HG03280 (cell line): ENCODE measurements around the gene MS4A14.
"Not testable (repeated sequence)": the region's sequence is repeated elsewhere in the genome, so short reads cannot be mapped to it uniquely, and the experiment has no call there.

ENCODE experiments used
- ATAC-seq: cut with Tn5 transposase; IDR thresholded peaks from one replicate; pipeline ENCODE4 v1.9.1; 2021; ENCODE audit warnings: mild to moderate bottlenecking, moderate library complexity; ENCODE audit not compliant: unreplicated experiment

The MS4A14 gene

DNA sequence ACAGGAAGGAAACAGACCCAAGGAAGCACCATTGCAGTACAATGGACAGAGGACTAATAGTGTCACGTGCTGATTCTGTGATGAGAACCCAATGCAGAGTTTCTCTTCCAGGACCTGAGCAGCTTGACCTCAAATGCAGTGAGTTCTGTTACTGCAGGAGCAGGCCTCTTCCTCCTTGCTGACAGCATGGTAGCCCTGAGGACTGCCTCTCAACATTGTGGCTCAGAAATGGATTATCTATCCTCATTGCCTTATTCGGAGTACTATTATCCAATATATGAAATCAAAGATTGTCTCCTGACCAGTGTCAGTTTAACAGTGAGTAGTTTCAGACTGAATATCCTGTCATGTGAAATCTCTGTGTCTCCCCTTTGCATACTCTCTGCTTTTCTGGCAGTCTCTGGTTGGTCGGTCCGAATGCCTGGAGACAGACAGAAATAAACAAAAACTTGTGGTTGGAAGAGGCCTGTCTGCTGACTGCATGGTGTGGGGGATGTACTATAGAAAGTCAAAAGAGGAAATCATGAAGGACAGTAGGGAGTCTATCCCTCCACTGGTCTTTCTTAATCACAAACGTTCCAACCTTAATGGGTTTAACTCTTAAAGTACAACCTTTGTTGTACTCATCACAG is 6.9 kb upstream of the MS4A14 start:
- peak; percentile 88 for ATAC-seq

DNA sequence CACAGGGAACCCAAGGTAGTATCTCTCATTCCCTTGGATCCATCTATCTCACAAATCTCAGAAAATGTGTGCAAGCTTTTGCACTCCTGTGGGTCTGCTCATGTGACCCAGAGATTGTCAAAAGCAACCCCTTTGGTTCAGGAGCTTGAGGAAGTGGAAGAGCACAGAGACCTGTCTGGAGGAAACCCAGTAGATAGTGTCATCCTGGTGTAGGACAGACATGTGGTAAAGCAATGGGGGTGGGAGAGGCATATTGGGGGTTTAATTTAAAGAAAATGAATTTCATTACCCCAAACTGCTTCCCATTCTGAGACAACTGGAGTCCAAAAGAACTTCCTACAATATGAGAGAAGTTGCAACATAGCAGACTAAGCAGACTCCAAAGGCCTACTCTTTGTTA is 5.8 kb upstream of the MS4A14 start:
- ATAC-seq, result no peak

DNA sequence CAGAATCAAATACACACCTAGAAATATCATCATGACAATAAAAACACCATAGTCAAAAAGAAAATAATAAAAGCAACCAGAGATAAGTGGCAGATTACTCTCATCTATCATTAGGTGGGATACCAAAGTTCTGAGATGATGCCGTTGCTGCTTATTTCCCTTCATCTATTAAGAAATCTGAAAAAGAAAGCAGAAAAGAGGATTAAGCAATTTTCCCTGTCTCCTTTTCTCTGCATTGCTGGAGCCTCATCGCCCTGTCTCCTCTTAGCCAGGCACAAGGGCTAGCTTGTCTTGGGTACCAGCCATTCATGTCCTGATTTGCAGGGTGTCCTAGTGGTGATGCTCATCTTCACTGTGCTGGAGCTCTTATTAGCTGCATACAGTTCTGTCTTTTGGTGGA is 3.9 kb upstream of the MS4A14 start:
- ATAC-seq, result no peak

DNA sequence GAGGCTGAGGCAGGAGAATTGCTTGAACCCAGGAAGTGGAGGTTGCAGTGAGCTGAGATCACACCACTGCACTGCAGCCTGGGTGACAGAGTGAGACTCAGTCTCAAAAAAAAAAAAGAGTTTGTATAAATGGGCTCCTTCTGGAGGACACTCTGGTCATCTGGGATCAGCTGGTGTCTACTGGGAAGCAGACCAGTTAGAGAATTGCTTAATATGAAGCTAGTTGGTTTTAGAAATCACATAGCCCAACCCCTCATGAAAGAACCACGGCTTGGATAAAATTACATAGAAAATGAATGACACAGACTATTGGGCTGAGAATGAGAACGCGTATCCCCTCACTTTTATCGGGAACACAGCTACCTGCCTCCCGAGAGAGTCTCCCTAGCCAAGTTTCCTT is 3.2 kb upstream of the MS4A14 start:
- ATAC-seq, result no peak

DNA sequence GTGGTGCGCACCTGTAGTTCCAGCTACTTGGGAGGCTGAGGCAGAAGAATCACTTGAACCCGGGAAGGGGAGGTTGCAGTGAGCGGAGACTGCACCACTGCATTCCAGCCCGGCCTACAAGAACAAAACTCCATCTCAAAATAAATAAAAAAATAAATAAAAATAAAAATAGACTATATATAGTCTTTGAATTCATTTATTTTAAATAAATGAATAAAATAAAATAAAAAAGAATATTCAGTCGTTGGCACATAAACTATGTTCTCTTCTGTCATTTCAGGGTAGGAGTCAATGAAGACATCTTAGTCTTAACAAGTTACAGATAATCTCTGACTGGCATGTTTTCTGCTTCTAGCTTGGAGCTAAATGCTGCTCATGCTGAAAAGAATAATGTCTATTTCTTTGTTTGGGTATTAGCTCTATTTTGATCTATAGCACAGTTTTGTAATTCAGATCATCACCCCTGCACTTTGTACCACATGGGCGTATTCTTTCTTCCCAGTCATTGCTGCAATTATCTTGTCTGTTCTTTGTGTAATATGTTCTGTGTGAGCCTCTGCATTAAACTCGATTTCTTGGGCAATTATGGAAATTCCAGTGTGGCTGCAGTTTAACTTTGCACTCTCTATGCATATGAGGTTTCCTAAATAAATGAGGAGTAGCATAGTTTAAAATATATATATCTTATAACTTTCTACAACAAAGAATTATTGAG is 1.4 kb upstream of the MS4A14 start:
- no peak for ATAC-seq

DNA sequence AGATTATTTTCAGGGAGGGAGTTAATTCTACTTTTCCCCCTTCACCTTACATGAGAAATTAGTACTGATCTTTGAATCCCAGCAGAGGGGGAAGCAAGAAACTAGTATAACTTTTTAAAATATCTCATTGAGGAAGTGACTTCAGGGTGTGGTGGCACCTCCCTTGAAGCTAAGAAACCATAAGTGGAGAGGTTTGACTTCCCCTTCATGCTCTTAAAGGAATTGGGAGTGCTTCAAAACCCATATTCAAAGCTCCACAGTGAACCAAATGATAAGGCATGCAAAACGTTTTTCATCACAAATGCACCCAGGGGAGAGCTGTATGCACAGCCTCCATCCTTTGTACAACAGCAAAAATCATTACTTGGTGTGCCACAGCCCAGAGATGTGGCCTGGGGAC is 540 bp downstream of the MS4A14 start:
- no peak for ATAC-seq

DNA sequence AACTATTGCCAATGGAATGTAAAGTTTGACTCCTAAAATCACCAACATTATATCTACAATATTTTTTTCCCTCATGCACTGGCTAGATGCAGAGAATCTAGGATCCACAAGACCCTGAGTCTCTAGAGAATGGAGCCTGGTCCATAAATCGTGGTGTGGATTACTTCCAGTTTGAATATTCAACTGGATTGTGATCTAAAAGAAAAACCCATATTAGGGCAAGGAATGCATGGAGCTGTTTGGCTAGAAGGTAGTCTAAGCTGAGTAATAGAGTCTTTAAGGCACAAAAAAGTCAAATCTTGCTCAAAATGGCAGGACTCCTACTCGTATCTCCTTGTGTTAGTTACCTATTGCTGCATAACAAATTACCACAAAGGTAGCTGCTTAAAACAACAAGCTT is 23.8 kb downstream of the MS4A14 start:
- no peak for ATAC-seq

DNA sequence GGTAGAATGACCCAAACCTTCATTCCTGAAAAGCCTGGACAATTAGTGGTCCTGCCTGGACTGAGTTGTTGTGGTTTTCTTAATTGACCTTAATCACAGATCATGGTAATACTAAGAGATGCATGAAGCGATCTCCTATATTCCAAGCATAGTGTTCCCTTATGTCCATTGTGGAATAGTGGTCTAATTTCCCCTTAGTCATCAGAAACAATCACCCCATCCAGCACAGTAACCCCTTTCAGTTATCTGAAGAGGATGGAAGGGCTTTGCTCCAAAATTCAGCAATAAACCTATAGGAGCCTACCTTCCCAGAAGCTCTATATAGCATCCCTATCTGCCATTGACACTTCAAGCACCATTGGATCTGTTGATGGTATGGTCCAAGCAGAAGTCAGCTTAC is 26.4 kb downstream of the MS4A14 start:
- no peak for ATAC-seq

DNA sequence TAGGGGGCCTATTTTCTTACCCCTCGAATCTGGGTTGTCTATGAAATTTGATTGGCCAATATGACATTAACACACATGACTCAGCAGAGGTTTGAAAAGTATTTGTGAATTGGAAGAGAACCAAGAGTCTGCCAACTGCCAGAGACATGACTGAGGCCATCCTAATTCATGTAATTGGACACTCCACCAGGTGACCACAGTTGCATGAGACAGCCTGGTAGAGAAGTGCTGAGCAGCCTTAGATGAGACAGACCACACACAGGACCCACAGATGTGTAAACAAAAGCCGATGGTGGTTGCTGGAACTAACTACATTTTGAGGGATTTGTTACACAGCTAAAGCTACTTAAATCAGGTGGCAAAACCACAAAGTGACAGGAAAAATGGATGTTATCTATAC is 32.3 kb downstream of the MS4A14 start:
- no peak for ATAC-seq

DNA sequence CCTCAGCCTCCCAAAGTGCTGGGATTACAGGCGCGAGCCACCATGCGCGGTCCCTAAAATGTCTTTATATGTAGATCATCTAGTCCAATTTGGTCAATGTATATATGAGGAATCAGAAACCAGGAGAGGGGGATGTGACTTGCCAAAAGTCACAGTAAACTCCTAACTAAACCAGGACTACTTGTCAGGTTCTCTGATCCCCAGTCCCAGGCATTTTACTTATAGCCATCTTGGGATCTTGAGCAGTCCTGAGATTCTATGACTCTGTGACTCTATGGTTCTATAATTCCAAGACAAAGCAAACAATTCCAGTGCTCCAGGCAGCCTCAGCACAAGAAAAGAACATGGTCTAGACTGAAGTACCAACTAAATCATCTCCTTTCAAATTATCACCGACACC is 33.0 kb downstream of the MS4A14 start, which contains the start of gene MS4A5:
Gene MS4A5 (plus strand): TSS at position 301 of the 400 bp plus-strand sequence. CDS start 103 bp downstream, outside the sequence.
- ATAC-seq, result no peak

DNA sequence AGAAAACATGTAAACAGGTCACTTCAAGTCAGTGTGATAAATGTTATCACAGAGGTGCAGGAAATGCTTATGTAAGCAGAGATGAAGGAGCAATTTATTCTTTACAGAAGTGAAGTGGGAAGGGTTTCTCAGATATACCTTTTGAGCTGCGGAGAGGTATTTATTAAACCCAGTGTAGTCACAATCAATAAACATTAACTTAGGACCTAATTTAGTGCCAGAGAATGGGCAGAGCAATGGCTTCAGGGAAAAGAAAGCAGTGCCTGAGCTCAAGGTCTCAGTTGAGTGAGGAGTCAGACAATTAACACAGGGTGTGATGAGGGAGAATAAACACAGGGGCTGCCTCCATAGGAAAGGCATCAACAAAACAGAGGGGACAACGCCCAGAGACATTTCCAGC is 35.0 kb downstream of the MS4A14 start:
- no peak for ATAC-seq

DNA sequence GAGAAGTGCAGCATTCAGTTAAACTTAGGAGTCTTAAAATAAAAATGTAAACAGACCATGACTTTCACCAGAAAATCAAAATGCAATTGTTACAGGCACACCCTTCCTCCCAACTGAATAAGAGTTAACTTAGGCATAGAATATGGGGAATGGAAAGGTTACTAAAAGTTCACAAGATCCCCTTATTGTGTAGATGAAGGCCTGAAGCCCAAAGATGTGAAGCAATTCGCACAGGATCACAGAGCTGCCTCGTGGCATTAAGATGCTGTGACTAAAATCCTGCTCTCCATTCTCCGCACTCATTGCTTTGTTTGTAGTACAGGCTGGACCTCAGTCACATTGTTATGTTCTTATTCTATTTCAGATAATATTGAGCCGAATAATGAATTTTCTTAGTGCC is 37.1 kb downstream of the MS4A14 start:
- no peak for ATAC-seq

DNA sequence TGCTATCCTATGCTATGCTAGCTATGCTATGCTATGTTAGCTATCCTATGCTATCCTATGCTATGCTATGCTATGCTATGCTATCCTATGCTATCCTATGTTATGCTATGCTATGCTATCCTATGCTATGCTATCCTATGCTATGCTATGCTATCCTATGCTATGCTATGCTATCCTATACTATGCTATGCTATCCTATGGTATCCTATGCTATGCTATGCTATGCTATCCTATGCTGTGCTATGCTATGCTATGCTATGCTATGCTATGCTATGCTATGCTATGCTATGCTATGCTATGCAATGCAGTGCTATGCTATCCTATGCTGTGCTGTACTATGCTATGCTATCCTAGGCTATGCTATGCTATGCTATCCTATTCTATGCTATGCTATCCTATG is 50.8 kb downstream of the MS4A14 start:
- no peak for ATAC-seq

DNA sequence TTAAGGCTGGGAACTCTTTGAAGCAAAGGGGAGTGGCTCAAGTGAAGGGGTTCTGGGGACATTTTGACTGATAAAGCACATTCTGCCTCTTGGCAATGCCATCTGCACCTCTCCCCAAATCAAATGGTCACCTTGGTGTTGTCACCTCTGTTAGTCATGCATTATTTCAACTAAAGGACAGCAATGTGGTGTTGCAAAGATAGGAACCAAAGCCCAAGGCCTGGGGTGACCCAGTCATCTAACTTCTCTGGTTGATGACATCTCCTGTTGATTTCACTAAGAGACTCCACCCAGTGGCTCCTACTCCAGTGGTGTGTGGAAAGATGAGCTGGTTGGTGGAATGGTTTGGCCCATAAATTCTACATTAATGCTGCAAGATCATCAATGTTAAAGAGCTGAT is 51.6 kb downstream of the MS4A14 start:
- no peak for ATAC-seq

DNA sequence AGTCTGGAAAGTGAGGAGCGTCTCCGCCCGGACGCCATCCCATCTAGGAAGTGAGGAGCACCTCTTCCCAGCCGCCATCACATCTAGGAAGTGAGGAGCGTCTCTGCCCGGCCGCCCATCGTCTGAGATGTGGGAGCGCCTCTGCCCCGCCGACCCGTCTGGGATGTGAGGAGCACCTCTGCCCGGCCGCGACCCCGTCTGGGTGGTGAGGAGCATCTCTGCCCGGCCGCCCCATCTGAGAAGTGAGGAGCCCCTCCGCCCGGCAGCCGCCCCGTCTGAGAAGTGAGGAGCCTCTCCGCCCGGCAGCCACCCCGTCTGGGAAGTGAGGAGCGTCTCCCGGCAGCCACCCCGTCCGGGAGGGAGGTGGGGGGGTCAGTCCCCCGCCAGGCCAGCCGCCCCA is 54.9 kb downstream of the MS4A14 start:
- ATAC-seq, result not testable (repeated sequence)

DNA sequence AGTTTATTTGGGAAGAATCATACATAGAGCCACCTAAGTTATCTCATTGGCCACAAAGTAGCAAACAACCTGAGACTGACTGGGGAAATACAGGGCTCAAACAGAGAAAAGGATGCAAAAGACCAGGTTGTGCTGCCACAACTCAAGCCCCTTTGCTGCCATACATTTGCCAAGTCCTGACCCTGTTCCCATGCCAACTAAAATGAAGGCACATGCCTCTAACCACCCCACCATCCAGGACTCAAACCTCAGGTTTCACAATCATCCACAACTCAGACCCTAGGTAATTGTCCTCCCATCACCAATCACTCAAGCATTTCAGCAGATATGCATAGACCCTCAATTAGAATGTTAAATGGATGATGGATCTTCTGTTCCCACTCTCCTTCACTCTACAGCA is 58.0 kb downstream of the MS4A14 start:
- ATAC-seq, result no peak

DNA sequence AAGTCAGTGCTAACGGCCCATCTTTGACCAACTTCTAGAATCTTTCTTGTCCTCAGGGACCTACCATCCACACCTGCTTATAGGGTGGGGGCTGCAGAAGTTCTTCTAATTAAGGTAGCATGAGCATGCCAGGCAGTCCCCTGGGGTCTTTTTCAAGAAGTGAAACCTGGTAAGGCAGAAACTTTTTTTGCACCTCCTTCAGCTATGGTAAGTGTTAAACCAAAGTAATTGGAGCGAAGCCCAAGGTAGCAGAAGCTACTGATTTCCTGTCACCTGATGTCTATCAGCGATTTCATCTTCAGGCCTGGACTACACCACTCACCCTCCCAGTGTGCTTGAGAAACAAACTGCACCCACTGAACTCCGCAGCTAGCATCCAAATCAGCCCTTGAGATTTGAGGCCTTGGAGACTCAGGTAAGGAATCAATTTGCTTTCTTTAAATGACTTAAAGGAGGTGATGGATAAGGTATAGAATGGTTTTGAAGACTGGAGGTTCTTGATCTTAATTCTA is 59.3 kb downstream of the MS4A14 start, which contains the start of gene MS4A1:
Gene MS4A1 (plus strand): TSS at position 317 of the 512 bp plus-strand sequence. CDS start 6,528 bp downstream, outside the sequence.
- ATAC-seq, result peak; percentile 56

DNA sequence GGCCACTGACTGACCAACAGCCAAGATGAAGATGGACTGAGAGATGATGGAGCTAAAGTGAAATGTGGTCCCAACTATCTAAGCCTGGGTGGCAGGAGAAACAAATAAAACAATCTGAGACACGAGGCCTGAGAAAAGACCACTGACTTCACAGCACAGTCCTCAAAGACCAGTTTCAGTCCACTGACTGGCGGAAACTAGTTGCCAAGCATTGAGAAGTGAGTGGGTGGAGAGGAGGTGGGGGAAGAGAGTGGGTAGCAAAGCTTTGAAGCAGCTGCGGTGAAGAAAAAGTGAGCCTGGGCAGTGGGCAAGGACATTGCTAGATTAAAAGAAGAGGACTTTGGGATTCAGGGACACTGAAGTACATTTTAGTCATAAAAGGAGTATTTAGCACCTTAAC is 61.3 kb downstream of the MS4A14 start:
- ATAC-seq, result peak; percentile 51

DNA sequence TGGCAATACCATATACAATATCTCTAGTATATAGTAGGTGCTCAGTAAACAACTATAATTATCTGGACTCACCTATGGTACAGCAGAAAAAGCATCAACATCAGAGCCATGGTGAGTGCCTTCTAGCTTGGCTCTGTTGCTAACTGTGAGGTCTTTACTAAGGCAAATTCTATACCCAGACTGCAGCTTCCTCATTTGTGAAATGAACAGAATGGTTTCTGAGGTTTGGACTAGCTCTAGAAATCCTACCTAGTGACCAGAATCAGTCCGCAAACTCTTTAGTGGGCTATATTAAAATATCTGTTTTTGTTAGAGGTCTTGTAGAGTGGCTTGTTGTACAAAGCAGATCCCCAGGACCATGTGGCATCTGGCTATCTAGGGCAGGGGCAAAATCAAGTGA is 63.1 kb downstream of the MS4A14 start:
- no peak for ATAC-seq
